ENCODE results near the gene GPR31.

Gene GPR31

GRCh38 chr6:167125410-167125809 is 32.4 kb downstream of the GPR31 start:
- H3K36me3 Mint-ChIP-seq = peaks cover 4 to 6% of the 10 kb centered on the region in 2 donors
- ATAC-seq (replicated peaks) = peak in 1 of 2 donors; percentile 16
- DNase-seq = no peak
- peaks cover 2 to 4% of the 10 kb centered on the region in 2 donors for H3K9me3 Mint-ChIP-seq
- H3K27ac Mint-ChIP-seq = peak overlapping the region; percentile 91
- peak overlapping the region; percentile 66 to 76 for H3K4me3 Mint-ChIP-seq
- peaks cover 69 to 92% of the 10 kb centered on the region in 2 donors for H3K4me1 Mint-ChIP-seq
- H3K27me3 Mint-ChIP-seq = no peaks in the 10 kb centered on the region

- H3K4me1 Mint-ChIP-seq = peaks cover 63 to 92% of the 10 kb centered on the region in 2 donors
- H3K9me3 Mint-ChIP-seq = peaks cover 2 to 4% of the 10 kb centered on the region in 2 donors
- no peaks in the 10 kb centered on the region for H3K27me3 Mint-ChIP-seq
- DNase-seq = no peak
- no peak overlapping the region for H3K27ac Mint-ChIP-seq
- H3K36me3 Mint-ChIP-seq = peaks cover 4 to 6% of the 10 kb centered on the region in 2 donors
- ATAC-seq (replicated peaks) = no peak
- peak overlapping the region; percentile 66 to 76 for H3K4me3 Mint-ChIP-seq
These were observed 33.0 kb downstream of the GPR31 start for GRCh38 chr6:167124753-167125152.

- H3K4me1 Mint-ChIP-seq = peaks cover 65 to 92% of the 10 kb centered on the region in 2 donors
- no peak for DNase-seq
- peak within 1 kb of the TSS; percentile 73 to 80 for H3K4me3 Mint-ChIP-seq
- no peak for ATAC-seq (replicated peaks)
- H3K9me3 Mint-ChIP-seq = peaks cover 2 to 4% of the 10 kb centered on the region in 2 donors
- H3K36me3 Mint-ChIP-seq = peaks cover 4 to 8% of the 10 kb centered on the region in 2 donors
- peak within 1 kb of the TSS; percentile 78 for H3K27ac Mint-ChIP-seq
- H3K27me3 Mint-ChIP-seq = no peaks in the 10 kb centered on the region
These were observed 34.7 kb downstream of the GPR31 start, which contains the start of gene CCR6 for GRCh38 chr6:167122827-167123657. TSS of gene CCR6 (plus strand) at chr6:167123096. CDS start at chr6:167136135, 13,039 bp downstream.

GRCh38 chr6:167122041-167122826 is 35.5 kb downstream of the GPR31 start:
- no peaks in the 10 kb centered on the region for H3K27me3 Mint-ChIP-seq
- ATAC-seq (replicated peaks) (peak; percentile 45 to 55), DNase-seq (no peak)
- H3K27ac Mint-ChIP-seq = peak overlapping the region; percentile 78
- H3K36me3 Mint-ChIP-seq = peaks cover 4 to 14% of the 10 kb centered on the region in 2 donors
- H3K4me3 Mint-ChIP-seq = peak overlapping the region; percentile 73 to 80
- H3K4me1 Mint-ChIP-seq = peaks cover 65 to 90% of the 10 kb centered on the region in 2 donors
- peaks cover 2 to 4% of the 10 kb centered on the region in 2 donors for H3K9me3 Mint-ChIP-seq

- Mint-ChIP-seq H3K4me3 (peak overlapping the region; percentile 73 to 80), H3K27me3 (no peaks in the 10 kb centered on the region), H3K4me1 (peaks cover 63 to 91% of the 10 kb centered on the region in 2 donors), H3K9me3 (no peaks in the 10 kb centered on the region), H3K27ac (peak overlapping the region; percentile 78), H3K36me3 (peaks cover 0 to 8% of the 10 kb centered on the region in 2 donors)
- DNase-seq = no peak
- no peak for ATAC-seq (replicated peaks)
These were observed 36.4 kb downstream of the GPR31 start for GRCh38 chr6:167121335-167121841.

- DNase-seq (no peak), ATAC-seq (replicated peaks) (peak in 1 of 2 donors; percentile 20)
- Mint-ChIP-seq H3K27ac (peak overlapping the region; percentile 78), H3K36me3 (peaks cover 0 to 8% of the 10 kb centered on the region in 2 donors), H3K4me1 (peaks cover 69 to 96% of the 10 kb centered on the region in 2 donors), H3K9me3 (no peaks in the 10 kb centered on the region), H3K4me3 (peak overlapping the region; percentile 30 to 80), H3K27me3 (no peaks in the 10 kb centered on the region)
These were observed 37.2 kb downstream of the GPR31 start for GRCh38 chr6:167120583-167120903.

- Mint-ChIP-seq H3K36me3 (peaks cover 0 to 8% of the 10 kb centered on the region in 2 donors), H3K9me3 (no peaks in the 10 kb centered on the region), H3K27ac (peak overlapping the region; percentile 49), H3K4me3 (no peak overlapping the region), H3K4me1 (peaks cover 67 to 96% of the 10 kb centered on the region in 2 donors), H3K27me3 (no peaks in the 10 kb centered on the region)
- DNase-seq = no peak
- no peak for ATAC-seq (replicated peaks)
These were observed 37.9 kb downstream of the GPR31 start for GRCh38 chr6:167119670-167120582.

- Mint-ChIP-seq H3K4me3 (peak overlapping the region; percentile 50 to 60), H3K9me3 (no peaks in the 10 kb centered on the region), H3K36me3 (peaks cover 0 to 8% of the 10 kb centered on the region in 2 donors), H3K27ac (peak overlapping the region; percentile 89), H3K4me1 (peaks cover 68 to 96% of the 10 kb centered on the region in 2 donors), H3K27me3 (no peaks in the 10 kb centered on the region)
- DNase-seq (no peak), ATAC-seq (replicated peaks) (no peak)
These were observed 38.9 kb downstream of the GPR31 start for GRCh38 chr6:167118839-167119238.

GRCh38 chr6:167118006-167118405 is 39.8 kb downstream of the GPR31 start:
- no peak for DNase-seq
- Mint-ChIP-seq H3K4me3 (peak overlapping the region in 1 of 2 donors; percentile 1), H3K27ac (peak overlapping the region; percentile 89), H3K4me1 (peaks cover 67 to 96% of the 10 kb centered on the region in 2 donors), H3K9me3 (no peaks in the 10 kb centered on the region), H3K36me3 (peaks cover 0 to 8% of the 10 kb centered on the region in 2 donors), H3K27me3 (no peaks in the 10 kb centered on the region)
- ATAC-seq (replicated peaks) = no peak

- no peak overlapping the region for H3K27ac Mint-ChIP-seq
- no peak overlapping the region for H3K4me3 Mint-ChIP-seq
- DNase-seq (no peak), ATAC-seq (replicated peaks) (no peak)
- no peaks in the 10 kb centered on the region for H3K9me3 Mint-ChIP-seq
- no peaks in the 10 kb centered on the region for H3K27me3 Mint-ChIP-seq
- H3K36me3 Mint-ChIP-seq = peaks cover 0 to 8% of the 10 kb centered on the region in 2 donors
- H3K4me1 Mint-ChIP-seq = peaks cover 71 to 96% of the 10 kb centered on the region in 2 donors
These were observed 40.9 kb downstream of the GPR31 start for GRCh38 chr6:167116838-167117228.

- Mint-ChIP-seq H3K9me3 (no peaks in the 10 kb centered on the region), H3K4me3 (peak overlapping the region; percentile 1), H3K4me1 (peaks cover 68 to 96% of the 10 kb centered on the region in 2 donors), H3K27ac (peak overlapping the region; percentile 16), H3K36me3 (peaks cover 0 to 8% of the 10 kb centered on the region in 2 donors), H3K27me3 (no peaks in the 10 kb centered on the region)
- DNase-seq (no peak), ATAC-seq (replicated peaks) (no peak)
These were observed 41.5 kb downstream of the GPR31 start for GRCh38 chr6:167116109-167116837.

- no peak for ATAC-seq (replicated peaks)
- DNase-seq = no peak
- Mint-ChIP-seq H3K4me3 (peak overlapping the region in 1 of 2 donors; percentile 8), H3K27me3 (no peaks in the 10 kb centered on the region), H3K36me3 (peaks cover 0 to 8% of the 10 kb centered on the region in 2 donors), H3K27ac (peak overlapping the region; percentile 79), H3K4me1 (peaks cover 67 to 95% of the 10 kb centered on the region in 2 donors), H3K9me3 (no peaks in the 10 kb centered on the region)
These were observed 42.7 kb downstream of the GPR31 start for GRCh38 chr6:167115054-167115453.

Data from stimulated activated naive B cell treated with anti-CD40 and anti-IgM and Interleukin-4, amounts not matched to agents 10 μg/mL and 1 μg/mL and 100 μg/mL, for 72 hours (primary cell).